Prostate gland (tissue), 2 donors: Measurements from ENCODE around the gene KIF26B.

Experiments
- POLR2A ChIP-seq: fragments of 450-650 bp; IDR thresholded peaks from one replicate; pipeline ENCODE4 v1.6.1; 2016; ENCODE audit warnings: antibody characterized with exemption, mild to moderate bottlenecking
- TF ChIP-seq, protein P1 (sequence below), 4 experiments: fragments of 200-600 bp in 2 of 4; fragments of 450-650 bp in 2 of 4; sonication (generic) in 2 of 4; IDR thresholded peaks; 1 replicate in 3 of 4; 2 replicates in 1 of 4; pipeline ENCODE4 v1.5.1; 2016 to 2019; ENCODE audit warnings: antibody characterized with exemption in 4 of 4, mild to moderate bottlenecking in 2 of 4, moderate library complexity in 2 of 4

DNA sequence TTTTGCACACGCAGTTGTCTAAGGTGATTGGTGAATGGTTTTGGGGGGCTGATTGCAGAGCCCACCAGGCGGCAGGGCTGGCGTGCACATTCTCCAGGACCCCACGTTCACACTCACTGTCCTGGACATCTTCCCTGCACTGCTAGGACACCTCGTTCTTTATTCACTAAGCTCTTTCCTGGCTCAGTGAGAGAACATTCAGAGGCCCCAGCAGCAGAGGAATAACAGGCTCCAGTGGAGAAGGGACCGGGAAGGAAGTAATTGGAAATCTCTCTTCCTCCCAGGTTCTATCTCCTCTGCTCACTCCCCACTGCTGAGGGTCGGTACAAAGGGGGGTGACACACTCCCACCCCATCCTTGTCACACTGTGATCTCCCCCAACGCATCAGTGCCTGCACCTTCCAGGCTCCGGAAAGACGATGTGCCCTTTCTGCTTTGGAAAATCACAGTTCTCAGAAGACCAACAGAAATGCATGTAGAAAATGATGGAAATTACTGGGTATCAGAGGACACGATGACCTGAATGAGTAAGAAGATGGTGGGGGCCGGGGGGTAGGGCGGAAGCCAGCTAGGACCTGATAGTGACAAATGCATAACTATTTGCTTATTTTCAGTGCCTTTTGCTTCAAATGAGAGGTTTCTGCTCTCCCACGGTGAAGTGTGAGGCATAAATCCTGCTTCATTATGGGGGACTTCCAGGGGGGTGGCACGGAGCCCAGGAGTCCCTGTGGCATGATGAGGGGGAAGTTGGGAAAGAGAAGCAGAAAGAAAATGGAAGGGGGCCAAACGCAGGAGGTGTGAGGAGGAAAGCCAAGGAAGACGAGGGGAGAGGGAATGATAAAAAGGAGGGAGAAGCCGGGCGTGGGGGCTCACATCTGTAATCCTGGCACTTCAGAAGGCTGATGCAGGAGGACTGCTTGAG is 25.2 kb upstream of the KIF26B start:
- TF ChIP-seq, protein P1, sequence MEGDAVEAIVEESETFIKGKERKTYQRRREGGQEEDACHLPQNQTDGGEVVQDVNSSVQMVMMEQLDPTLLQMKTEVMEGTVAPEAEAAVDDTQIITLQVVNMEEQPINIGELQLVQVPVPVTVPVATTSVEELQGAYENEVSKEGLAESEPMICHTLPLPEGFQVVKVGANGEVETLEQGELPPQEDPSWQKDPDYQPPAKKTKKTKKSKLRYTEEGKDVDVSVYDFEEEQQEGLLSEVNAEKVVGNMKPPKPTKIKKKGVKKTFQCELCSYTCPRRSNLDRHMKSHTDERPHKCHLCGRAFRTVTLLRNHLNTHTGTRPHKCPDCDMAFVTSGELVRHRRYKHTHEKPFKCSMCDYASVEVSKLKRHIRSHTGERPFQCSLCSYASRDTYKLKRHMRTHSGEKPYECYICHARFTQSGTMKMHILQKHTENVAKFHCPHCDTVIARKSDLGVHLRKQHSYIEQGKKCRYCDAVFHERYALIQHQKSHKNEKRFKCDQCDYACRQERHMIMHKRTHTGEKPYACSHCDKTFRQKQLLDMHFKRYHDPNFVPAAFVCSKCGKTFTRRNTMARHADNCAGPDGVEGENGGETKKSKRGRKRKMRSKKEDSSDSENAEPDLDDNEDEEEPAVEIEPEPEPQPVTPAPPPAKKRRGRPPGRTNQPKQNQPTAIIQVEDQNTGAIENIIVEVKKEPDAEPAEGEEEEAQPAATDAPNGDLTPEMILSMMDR (IDR thresholded peaks at IDR 0.05): no peak
- no peak for TF ChIP-seq POLR2A
